SKM-1 treated with dmso at 0.1 percent for 144 hours (cell line): Measurements from ENCODE around the gene CDK15.
"Not testable (repeated sequence)": the region's sequence is repeated elsewhere in the genome, so short reads cannot be mapped to it uniquely, and the experiment has no call there.

Source experiments
- DNase-seq: peaks from one replicate; lab custom pipeline; 2025; ENCODE audit not compliant: unreplicated experiment; lab: John Stamatoyannopoulos, UW

CDK15 gene

GRCh38 chr2:201806442-201807170, at the start of gene CDK15:
CDK15 (plus strand) TSS chr2:201806537; CDS start chr2:201806665, 128 bp downstream.
- DNase-seq, result no peak

- no peak for DNase-seq
These were observed 48.1 kb upstream of the CDK15 start for GRCh38 chr2:201758234-201758633.

DNA sequence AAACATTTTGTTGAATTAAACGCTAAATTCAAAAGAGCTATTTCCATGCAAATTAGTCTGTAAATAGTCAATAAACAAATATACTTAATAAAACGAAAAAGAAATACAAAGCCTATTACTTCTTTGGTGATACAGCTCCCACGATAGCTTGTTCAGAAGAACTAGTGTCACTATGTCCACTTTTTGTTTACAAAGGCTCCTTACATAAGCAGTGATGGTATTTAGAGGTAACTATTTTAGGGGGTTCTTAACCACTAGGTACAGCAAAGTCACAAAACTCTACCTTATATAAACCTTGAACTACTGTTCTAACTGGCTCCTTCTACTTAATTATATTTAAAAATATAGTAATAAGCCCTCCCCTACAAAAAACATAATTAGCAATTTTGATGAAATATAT, 47.5 kb upstream of the CDK15 start:
- DNase-seq, result no peak

- DNase-seq, result no peak
These were observed 46.8 kb upstream of the CDK15 start for GRCh38 chr2:201759567-201759966.

GRCh38 chr2:201761101-201761500, 45.2 kb upstream of the CDK15 start:
- no peak for DNase-seq

- DNase-seq, result not testable (repeated sequence)
These were observed 41.9 kb upstream of the CDK15 start for GRCh38 chr2:201764469-201764868.

- DNase-seq, result no peak
These were observed 40.5 kb upstream of the CDK15 start for GRCh38 chr2:201765799-201766198.

- DNase-seq, result no peak
These were observed 37.4 kb upstream of the CDK15 start for GRCh38 chr2:201768918-201769317.

DNA sequence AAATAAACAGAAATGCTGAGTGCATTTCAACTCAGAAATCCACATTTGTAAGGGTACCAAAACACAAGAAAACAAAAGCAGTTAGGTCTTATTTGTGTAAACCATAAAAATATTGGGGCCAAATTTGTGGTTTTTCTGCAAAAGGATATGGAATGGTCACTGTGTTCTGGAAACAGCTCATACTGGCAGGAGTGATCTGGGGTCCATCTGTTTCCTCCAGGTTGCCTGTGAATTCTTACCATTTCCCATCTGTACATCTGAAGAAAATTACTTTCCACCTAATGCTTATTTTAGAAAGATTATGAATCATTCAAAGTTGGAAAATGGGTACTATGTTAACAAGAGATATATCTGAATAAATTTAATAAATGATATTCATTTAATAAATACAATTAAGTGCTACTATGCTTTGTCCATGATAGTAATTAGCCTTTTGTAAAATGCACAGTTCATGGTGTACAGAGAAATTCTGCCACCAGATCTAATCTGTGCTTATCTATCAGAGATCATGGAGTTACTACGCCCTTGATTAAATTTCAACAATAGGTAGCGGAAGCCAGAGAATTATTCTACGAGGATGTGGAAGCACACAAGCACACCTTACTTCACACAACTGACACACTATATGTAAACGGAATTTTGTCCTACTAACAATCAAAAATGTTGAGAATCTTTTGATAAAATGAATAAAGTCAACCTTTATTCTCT, 36.5 kb upstream of the CDK15 start:
- DNase-seq, result no peak

DNA sequence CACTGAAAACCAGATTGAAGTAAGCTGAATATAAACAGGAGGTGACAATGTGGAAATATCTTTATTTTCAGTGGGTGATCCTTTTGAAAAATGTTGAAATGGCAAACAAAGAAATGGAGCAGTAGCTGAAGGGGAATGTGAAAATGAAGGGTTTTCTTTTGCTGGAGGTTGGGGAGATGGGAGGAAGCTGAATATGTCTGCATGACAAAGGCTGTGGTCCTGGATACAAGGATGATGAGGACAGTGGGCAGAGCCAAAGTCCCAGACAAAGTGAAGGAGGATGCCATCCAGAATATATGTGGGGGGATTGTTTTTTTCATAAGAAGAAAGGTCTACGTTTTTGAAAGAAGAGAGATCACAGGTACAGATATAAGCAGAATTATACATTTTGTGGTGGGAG, 32.3 kb upstream of the CDK15 start:
- DNase-seq, result no peak

DNA sequence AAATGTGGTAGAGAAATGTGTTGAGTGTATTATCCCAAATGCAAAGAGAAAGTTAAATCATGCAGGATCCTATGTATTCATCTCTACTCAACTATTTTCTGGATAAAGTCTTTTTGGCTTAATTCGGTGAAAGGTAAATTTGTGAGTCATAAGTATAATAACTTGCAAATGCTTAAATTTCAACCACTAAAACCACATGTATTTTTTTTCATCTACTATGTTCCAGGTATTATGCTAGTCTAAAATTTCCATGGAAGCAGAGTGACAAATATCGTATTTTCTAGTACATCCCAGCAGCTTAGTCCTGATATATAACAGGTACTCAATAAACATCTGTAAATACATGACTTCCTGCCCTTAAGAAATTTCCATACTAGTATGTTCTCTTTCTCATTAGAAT, 31.8 kb upstream of the CDK15 start:
- DNase-seq, result no peak

DNA sequence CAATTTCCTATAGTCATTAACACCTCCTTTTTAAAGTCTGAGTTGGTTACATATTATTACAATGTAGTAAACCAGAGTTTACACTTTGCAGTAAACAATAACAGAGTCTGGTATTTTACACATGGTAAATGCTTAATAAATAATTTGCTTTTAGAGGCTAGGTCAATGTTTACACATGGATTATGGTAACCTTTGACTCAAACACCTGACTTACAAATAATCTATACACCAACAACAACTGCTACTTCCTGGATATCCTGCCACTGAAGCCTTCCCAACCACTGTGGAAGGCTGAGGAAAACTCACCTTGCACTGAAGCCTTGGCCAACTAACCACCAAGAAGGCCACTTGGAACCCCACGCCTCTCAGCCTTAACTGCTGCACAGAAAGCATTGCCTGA, 31.0 kb upstream of the CDK15 start:
- DNase-seq, result no peak

- no peak for DNase-seq
These were observed 29.3 kb upstream of the CDK15 start for GRCh38 chr2:201777043-201777442.

GRCh38 chr2:201777869-201778268, 28.5 kb upstream of the CDK15 start:
- DNase-seq, result no peak

- DNase-seq, result no peak
These were observed 26.2 kb upstream of the CDK15 start for GRCh38 chr2:201779901-201780673.

DNA sequence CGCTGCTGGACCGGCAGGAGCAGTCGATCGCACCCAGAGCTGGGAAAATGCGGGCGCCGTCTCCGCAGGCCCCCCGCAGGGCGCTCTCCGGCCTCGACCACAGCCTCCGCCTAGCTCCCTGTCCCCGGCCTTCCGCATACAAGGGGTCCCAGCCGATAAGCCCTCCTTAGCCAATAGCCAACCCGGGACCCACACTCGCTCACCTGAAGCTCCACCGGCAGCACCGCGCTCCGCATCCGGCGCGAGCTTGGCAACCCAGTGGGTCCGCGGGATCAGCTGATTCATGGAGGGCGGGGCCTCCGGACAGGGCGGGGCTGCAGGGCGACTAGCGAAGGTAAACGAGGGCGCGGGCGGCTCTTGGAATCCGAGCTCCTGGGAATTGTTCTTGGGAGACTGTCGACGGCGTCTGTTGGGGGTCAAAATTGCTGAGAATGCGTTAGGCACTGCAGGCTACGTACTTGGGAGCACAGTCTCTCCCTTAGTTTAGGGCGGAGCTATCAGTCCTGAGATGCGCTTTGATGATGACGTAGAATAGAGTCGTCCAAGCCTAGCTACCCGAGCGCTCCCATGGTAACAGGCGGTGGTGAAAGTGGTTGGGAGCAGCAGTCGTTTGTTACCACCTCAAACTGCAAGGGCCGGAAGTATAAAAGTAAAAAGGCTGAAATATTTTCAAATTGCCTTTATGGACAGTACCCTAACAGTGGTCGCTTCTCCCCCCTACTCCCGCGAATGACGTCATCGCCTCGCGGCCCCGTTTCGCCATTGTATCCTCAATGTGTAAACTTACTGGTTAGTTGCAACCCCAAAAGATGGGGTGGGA, 25.5 kb upstream of the CDK15 start, which contains the start of gene ALS2:
TSS of gene ALS2 (minus strand) at position 260 of the 820 bp plus-strand sequence. CDS start 12,048 bp downstream, outside the sequence.
- peak; percentile 91 for DNase-seq

DNA sequence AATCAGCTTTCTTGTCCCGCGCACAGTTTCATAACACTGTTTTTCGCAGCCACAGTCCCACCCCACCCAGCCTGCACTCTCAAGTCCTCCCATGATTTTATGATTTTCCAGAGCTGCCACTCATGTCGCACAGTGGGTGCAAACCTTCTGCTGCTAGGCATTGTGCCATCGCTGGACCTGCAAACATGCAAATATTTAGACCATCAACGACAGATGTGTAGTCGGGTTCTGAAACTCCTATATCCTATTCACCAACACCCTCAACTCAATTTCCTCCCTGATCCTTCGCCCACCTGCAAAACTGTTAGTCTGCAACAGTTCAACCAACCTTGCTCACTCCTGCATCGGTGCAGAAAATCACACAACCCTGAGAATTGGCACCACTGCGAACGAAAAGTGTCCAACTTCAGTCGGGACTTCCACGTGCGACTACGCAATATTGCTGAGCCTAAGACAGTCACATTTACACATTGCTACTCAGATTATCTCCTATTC, 24.7 kb upstream of the CDK15 start:
- DNase-seq, result no peak

GRCh38 chr2:201784563-201784962, 21.8 kb upstream of the CDK15 start:
- DNase-seq, result no peak

DNA sequence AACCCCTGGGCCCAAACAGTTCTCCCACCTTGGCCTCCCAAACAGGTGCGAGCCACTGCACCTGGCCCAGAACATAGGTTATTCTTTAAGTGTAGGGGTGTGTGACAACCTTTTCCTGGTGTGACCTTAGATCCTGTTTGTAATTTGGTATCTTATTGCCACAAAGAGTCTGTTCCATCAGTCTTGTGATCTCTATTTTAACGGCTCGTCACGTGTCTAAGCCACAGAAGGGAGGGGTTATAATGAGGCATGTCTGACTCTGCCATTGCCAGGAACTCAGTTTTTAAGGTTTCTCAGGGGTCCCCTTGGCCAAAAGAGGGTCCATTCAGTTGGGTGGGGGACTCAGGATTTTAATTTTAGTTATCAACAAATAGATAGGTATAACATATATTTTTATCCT, 21.2 kb upstream of the CDK15 start:
- DNase-seq, result no peak

DNA sequence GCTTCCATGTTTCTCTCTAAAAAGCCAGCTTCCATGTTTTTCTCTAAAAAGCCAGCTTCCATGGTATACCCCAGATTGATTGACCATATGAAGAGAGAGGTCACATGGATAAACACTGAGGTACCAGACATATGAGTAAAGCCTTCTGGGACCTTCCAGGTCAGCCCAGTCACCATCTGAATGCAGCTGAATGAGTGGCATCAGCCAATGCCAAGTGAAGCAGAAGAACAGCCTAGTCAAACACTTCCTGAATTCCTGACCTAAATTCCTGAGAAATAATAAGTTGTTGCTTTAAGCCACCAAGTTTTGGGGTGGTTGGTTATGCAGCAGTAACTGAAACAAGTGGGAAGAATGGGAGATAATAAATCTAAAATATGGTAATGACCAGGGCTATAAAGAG, 19.9 kb upstream of the CDK15 start:
- DNase-seq, result no peak

- no peak for DNase-seq
These were observed 18.0 kb upstream of the CDK15 start for GRCh38 chr2:201788371-201788770.
